Ovary (tissue), 3 donors: ENCODE measurements around the gene CBX1.

Experiments
- EP300 ChIP-seq: sonication (generic); formaldehyde crosslinking; IDR thresholded peaks from one replicate; pipeline ENCODE4 v1.6.1; 2017; ENCODE audit warnings: antibody characterized with exemption
- POLR2A ChIP-seq: fragments of 450-650 bp; IDR thresholded peaks from one replicate; pipeline ENCODE4 v1.6.1; 2017; ENCODE audit warnings: antibody characterized with exemption, mild to moderate bottlenecking, moderate library complexity
- TF ChIP-seq, protein P1 (sequence below), 3 donors: fragments of 450-650 bp in 2 of 3; fragments of 200-600 bp in 1 of 3; IDR thresholded peaks; one replicate each; pipeline versions ENCODE4 v1.5.1 to v1.8.0; 2016 to 2022; ENCODE audit warnings: antibody characterized with exemption in 3 of 3, mild to moderate bottlenecking in 1 of 3
- donor health status: DM: no; HTN: no; CAD: no.

DNA sequence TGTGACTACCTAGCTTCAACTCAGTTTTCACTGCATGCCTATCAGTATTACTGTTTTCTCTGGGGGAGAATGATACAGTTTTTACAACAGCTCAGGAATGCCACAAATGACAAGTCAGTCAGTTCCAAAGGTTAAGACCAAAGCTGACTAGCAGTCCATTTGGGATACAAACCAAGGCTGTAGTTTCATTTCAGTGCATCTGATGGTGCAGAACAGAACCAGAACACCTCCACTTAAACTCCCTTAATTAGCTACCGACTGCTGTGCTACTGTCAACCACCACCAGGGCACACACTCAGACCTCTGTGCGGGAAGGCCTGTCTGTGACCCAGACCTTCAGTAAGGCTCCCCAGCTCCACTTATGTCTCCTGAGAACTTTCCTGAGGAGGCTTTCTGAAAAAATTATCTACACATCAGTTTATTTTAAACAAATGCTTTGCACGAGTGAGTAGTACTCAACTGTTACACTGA lies 32.8 kb downstream of the CBX1 start:
- TF ChIP-seq, protein P1, sequence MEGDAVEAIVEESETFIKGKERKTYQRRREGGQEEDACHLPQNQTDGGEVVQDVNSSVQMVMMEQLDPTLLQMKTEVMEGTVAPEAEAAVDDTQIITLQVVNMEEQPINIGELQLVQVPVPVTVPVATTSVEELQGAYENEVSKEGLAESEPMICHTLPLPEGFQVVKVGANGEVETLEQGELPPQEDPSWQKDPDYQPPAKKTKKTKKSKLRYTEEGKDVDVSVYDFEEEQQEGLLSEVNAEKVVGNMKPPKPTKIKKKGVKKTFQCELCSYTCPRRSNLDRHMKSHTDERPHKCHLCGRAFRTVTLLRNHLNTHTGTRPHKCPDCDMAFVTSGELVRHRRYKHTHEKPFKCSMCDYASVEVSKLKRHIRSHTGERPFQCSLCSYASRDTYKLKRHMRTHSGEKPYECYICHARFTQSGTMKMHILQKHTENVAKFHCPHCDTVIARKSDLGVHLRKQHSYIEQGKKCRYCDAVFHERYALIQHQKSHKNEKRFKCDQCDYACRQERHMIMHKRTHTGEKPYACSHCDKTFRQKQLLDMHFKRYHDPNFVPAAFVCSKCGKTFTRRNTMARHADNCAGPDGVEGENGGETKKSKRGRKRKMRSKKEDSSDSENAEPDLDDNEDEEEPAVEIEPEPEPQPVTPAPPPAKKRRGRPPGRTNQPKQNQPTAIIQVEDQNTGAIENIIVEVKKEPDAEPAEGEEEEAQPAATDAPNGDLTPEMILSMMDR (IDR thresholded peaks at IDR 0.05), result no peak
- no peak for TF ChIP-seq POLR2A
- no peak for TF ChIP-seq EP300
